RWPE2 (cell line): Measurements from ENCODE around the gene BCL11B.

Source experiments
- ATAC-seq: fragments of 200-7000 bp; cut with Tn5 transposase; 3 replicates; pipeline ENCODE4 v1.9.1; 2021; ENCODE audit warnings: low read depth
- DNase-seq: peaks from one replicate; pipeline ENCODE4 v3.0.0-alpha.2; 2020; ENCODE audit warnings: low spot score
- H3K27ac ChIP-seq: fragments of 450-650 bp; 2 replicates; pipeline ENCODE4 v1.5.1; 2017; ENCODE audit warnings: mild to moderate bottlenecking; ENCODE audit not compliant: poor library complexity, severe bottlenecking
- H3K27me3 ChIP-seq: fragments of 250-450 bp; sonication (Bioruptor Pico); 2 replicates; pipeline ENCODE4 v1.5.1; 2021; ENCODE audit warnings: mild to moderate bottlenecking, moderate library complexity; ENCODE audit not compliant: insufficient read depth, poor library complexity, severe bottlenecking
- H3K36me3 ChIP-seq: fragments of 250-450 bp; sonication (Bioruptor Pico); 2 replicates; pipeline ENCODE4 v1.5.1; 2020; ENCODE audit warnings: low read depth, mild to moderate bottlenecking, moderate library complexity
- H3K4me1 ChIP-seq: fragments of 250-450 bp; sonication (Bioruptor Pico); 2 replicates; pipeline ENCODE4 v1.5.1; 2021; ENCODE audit warnings: mild to moderate bottlenecking, moderate library complexity; ENCODE audit not compliant: insufficient read depth, poor library complexity, severe bottlenecking
- H3K4me3 ChIP-seq: fragments of 250-450 bp; sonication (Bioruptor Pico); 2 replicates; pipeline ENCODE4 v1.5.1; 2021; ENCODE audit warnings: mild to moderate bottlenecking, moderate library complexity; ENCODE audit not compliant: severe bottlenecking
- H3K9me3 ChIP-seq: fragments of 250-450 bp; sonication (Bioruptor Pico); 2 replicates; pipeline ENCODE4 v1.5.1; 2021; ENCODE audit warnings: mild to moderate bottlenecking, moderate library complexity; ENCODE audit not compliant: severe bottlenecking
- TF ChIP-seq, protein P1 (sequence below): fragments of 450-650 bp; IDR thresholded peaks from one replicate; pipeline ENCODE4 v1.5.1; 2017; ENCODE audit warnings: mild to moderate bottlenecking, moderate library complexity; ENCODE audit not compliant: poor library complexity, severe bottlenecking

The BCL11B gene

DNA sequence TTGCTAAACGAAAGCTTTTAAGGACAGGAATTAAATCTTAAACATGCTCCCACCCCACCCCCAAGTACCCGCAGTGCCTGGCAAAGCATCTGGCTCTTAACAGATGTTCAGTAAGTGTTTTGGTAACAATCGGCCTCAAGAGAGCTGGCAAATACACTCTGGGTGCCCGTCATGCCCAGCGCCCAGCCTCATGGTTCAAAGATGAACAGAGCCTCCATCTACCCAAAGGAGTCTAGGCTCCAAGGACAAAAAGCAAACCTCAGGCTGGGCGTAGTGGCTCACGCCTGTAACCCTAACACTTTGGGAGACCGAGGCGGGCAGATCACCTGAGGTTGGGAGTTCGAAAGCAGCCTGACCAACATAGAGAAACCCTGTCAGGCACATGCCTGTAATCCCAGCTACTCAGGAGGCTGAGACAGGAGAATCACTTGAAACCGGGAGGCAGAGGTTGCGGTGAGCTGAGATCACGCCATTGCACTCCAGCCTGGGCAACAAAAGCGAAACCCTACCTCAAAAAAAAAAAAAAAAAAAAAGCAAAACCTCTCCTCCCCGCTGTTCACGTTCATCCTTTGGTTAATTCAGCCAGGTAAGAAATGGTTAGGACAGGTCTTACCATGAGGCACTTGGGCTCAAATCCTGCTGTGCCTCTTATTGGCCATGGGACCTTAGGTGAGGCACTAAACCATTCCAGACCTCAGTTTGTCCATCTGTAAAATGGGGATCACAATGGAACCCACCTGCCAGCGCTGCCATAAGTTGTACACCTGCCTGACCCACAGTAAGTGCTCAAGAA lies 151.3 kb downstream of the BCL11B start:
- H3K9me3 ChIP-seq: no peaks in the 10 kb centered on the region

DNA sequence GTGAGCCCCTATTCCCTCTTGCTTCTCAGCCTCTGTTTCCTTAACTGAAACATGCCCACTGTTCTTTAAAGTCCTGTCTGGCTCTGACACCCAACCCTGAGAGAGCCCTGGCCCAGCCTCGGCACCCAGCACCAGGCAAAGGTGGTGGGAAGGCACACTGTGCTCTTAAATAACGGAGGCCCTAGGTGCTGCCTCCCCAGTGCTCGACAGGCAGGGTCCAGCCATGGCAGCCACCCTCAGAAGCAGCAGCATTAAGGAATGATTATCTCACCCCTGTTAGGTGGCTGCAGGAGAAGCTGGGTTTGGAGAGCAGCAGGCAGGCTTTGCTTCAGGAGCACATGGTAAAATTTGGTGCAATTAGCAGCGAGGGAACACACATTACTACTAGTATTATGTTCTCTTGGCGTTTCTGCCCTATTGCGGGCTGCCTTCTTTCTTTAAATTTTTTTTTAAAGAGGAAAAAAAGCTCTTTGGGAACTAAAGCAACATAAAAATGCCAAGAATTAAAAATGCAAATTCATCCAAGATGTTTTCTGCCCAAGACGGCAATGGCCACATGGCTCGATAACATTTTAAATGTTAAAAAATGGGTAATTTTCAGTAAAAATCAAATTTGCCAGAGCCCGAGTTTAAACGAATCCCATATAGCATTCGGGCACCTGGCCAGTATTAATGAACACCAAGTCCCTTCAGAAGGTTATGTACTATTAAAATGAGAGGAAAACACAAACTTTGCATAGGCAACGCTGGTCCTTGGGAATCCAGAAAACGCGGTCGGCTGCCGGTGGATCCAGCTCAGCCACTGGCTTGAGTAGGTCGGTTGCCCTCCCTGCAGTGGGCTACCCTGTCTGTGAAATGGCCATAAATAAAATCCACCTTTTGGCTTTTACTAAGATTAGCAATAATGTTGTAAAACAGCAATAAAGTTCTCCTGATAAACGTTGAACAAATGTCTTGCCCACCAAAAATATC lies 152.2 kb downstream of the BCL11B start:
- ATAC-seq (no peak), DNase-seq (no peak)
- H3K27me3 ChIP-seq: peaks cover 4% of the 10 kb centered on the region
- no peak overlapping the region for H3K4me3 ChIP-seq
- no peak overlapping the region for H3K27ac ChIP-seq
- TF ChIP-seq, protein P1, sequence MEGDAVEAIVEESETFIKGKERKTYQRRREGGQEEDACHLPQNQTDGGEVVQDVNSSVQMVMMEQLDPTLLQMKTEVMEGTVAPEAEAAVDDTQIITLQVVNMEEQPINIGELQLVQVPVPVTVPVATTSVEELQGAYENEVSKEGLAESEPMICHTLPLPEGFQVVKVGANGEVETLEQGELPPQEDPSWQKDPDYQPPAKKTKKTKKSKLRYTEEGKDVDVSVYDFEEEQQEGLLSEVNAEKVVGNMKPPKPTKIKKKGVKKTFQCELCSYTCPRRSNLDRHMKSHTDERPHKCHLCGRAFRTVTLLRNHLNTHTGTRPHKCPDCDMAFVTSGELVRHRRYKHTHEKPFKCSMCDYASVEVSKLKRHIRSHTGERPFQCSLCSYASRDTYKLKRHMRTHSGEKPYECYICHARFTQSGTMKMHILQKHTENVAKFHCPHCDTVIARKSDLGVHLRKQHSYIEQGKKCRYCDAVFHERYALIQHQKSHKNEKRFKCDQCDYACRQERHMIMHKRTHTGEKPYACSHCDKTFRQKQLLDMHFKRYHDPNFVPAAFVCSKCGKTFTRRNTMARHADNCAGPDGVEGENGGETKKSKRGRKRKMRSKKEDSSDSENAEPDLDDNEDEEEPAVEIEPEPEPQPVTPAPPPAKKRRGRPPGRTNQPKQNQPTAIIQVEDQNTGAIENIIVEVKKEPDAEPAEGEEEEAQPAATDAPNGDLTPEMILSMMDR: no peak
- no peaks in the 10 kb centered on the region for H3K9me3 ChIP-seq
- H3K36me3 ChIP-seq: no peaks in the 10 kb centered on the region
- no peaks in the 10 kb centered on the region for H3K4me1 ChIP-seq

More for the DNA sequence above, 151.3 kb downstream of the BCL11B start:
- peaks cover 4% of the 10 kb centered on the region for H3K27me3 ChIP-seq
- H3K4me1 ChIP-seq: peaks cover 5% of the 10 kb centered on the region
- H3K27ac ChIP-seq: no peak overlapping the region
- TF ChIP-seq, protein P1: no peak
- ATAC-seq (no peak), DNase-seq (no peak)
- no peaks in the 10 kb centered on the region for H3K36me3 ChIP-seq
- H3K4me3 ChIP-seq: no peak overlapping the region
